ENCODE results near the gene DLGAP5.
A peak's percentile ranks its signal among the peaks of the same experiment; 100 is the strongest.

DLGAP5 gene

GRCh38 chr14:55111122-55111708 is 80.2 kb downstream of the DLGAP5 start:
- DNase-seq = no peak

- no peak for DNase-seq
These were observed 81.5 kb downstream of the DLGAP5 start for GRCh38 chr14:55109836-55110235.

- peak; percentile 54 for DNase-seq
These were observed 83.4 kb downstream of the DLGAP5 start for GRCh38 chr14:55107766-55108554.

GRCh38 chr14:55105991-55106390 is 85.4 kb downstream of the DLGAP5 start:
- no peak for DNase-seq

GRCh38 chr14:55103971-55104954 is 87.1 kb downstream of the DLGAP5 start:
- no peak for DNase-seq

GRCh38 chr14:55103005-55103640 is 88.3 kb downstream of the DLGAP5 start:
- peak; percentile 65 for DNase-seq

GRCh38 chr14:55102141-55102621 is 89.2 kb downstream of the DLGAP5 start:
- DNase-seq = peak; percentile 56

GRCh38 chr14:55101698-55102097 is 89.7 kb downstream of the DLGAP5 start:
- DNase-seq = no peak

- no peak for DNase-seq
These were observed 91.6 kb downstream of the DLGAP5 start for GRCh38 chr14:55099756-55100155.

GRCh38 chr14:55098561-55098898 is 92.9 kb downstream of the DLGAP5 start:
- DNase-seq = no peak
